Activated CD8-positive, alpha-beta memory T cell treated with anti-CD3 and anti-CD28 coated beads for 36 hours (primary cell): ENCODE results near the gene FRAT1. TPM values are rescaled to one million over a fixed set of nuclear protein-coding genes. Genes with fewer than 3 reads are reported as not detected.

Experiments used
- CTCF ChIA-PET: fragments of 350-600 bp; sonication (Branson Sonifier 250); formaldehyde crosslinking; loops from one replicate; lab custom pipeline; 2021; ENCODE audit warnings: antibody characterized with exemption; lab: Charles Lee
- POLR2A ChIA-PET: fragments of 350-600 bp; sonication (Branson Sonifier 250); formaldehyde crosslinking; loops from one replicate; lab custom pipeline; 2021; ENCODE audit warnings: antibody characterized with exemption; lab: Charles Lee
- total RNA-seq, 2 experiments: library from RNA; stranded (reverse); gene quantifications; one replicate each; pipeline ENCODE4 v1.2.3, GENCODE V29; 2021

Gene FRAT1
- total RNA-seq, 2 experiments from 2014 or later: 3.1 to 3.4 TPM

DNA sequence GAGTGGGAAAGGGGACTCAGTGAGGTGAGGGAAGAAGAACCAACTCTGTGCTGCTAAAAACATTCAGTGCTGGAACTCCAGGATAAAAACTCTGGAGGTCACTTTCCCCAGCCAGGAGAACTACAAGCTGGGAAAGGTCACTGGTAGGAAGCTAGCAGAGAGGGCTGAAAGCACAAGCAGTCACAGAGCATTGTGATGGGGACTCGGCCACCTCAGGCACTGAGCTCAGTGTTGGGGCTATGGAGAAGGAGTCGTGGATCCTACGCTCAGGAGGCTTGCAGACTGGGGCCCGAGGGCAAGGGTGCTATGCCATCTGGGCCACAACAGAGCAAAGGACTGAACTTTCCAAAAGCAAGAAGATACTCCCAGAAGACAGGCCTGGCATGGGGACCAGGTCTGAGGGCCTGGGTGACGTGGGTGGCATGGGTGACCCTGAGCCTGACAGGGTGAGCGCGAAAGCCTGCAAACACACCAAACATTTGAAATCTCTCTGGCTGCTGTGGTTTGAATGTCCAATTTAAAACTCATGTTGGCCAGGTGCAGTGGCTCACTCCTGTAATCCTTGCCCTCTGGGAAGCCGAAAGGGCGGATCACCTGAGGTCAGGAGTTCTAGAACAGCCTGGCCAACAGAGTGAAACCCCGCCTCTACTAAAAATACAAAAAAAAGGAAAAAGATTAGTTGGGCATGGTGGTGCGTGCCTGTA lies 16.8 kb upstream of the FRAT1 start:
- ChIA-PET POLR2A (no interaction called here), CTCF (interaction anchor here (1.1 kb wide), 1 partner anchor 12 kb away, joined by 3 read pairs; no protein-coding TSS in a partner anchor)

DNA sequence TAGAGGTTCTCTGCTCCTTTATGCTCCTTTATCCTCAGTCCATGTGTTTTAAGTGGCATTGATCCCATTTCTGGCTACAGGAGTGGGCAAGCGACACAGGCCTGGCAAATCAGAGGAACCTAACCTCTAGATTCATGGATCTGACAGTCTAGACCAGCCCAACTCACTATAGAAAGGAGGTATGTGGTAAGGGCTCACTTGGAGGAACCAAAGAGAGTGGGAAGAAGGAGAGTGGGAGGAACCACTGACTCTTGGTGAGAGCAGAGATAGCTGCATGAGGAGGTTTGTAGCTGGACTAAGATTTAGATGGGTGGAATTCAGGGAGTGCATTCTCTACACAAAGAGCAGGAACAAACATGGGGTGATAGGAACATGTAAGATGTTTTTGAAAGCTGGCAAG lies 11.6 kb upstream of the FRAT1 start:
- POLR2A ChIA-PET: no interaction called here
- CTCF ChIA-PET: no interaction called here

DNA sequence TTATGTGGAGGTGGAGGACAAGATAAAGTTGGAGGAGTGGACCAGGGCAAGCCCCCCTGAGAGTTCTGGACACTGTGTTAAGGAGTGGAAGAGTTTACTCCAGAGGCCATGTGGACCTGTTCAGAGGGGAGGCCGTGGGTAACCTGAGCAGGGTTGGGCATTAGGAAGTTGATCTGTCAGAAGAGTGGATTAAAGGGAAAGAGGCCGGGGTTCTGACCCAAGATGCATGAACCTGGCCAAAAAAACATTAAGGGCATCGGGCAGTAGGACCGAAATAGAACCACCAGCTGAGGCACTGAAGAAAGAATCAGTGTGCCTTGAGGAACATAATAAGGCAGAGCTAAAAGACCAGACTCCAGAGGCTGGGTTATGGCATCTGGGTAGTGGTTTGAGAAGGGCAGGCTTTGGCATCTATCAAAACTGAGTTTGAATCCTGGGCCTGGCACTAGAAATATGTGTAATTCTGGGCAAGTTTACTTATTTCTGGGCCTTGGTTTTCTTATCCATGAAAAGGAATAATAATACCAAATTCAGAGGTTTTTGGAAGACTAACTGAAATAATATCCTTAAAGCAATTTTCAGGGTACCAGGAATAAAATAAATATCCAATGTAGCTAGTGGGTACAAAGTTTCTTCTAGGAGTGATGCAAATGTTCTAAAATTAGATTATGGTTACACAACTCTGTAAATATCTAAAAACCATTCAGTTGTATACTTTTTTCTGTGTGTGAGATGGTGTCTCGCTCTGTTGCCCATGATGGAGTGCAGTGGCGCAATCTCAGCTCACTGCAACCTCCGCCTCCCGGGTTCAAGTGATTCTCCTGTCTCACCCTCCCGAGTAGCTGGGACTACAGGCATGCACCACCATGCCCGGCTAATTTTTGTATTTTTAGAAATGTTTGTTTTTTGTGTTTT lies 10.9 kb upstream of the FRAT1 start:
- ChIA-PET POLR2A (no interaction called here), CTCF (no interaction called here)

DNA sequence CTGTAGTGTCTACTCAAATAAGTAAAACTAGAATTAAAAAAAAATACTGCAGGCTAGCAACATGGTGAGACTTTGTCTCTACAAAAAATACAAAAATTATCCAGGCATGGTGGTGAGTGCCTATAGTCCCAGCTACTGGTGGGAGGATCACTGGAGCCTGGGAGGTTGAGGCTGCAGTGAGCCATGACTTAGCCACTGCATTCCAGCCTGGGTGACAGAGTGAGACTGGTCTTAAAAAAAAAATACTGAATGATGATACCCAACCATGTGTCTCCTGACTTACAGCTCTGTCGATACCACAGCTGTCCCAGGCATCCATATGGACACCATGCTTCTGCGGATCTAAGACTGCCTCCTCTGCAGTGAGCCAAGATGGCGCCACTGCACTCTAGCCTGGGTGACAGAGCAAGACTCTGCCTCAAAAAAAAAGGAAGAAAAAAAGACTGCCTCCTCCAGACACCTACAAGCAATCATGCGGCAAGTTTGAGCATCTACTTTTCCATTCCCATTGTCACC lies 7.9 kb upstream of the FRAT1 start:
- ChIA-PET CTCF (no interaction called here), POLR2A (no interaction called here)

DNA sequence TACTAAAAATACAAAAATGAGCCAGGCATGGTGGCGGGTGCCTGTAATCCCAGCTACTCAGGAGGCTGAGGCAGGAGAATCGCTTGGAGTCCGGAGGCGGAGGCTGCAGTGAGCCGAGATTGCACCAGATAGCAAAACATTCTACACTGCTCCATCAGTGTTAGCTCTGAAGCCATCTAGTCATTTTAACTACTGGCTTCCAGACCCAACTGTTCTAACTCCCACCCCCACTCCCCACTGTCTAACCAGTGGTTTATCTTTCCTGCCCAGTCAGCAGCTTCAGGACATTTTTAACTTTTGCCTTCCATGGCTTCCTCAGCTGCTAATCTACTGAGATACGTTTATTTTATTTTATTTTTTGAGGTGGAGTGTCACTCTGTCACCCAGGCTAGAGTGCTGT lies 6.2 kb upstream of the FRAT1 start:
- POLR2A ChIA-PET: interaction anchor here (0.5 kb wide), 1 partner anchor 13 kb away, joined by 3 read pairs; no protein-coding TSS in a partner anchor

DNA sequence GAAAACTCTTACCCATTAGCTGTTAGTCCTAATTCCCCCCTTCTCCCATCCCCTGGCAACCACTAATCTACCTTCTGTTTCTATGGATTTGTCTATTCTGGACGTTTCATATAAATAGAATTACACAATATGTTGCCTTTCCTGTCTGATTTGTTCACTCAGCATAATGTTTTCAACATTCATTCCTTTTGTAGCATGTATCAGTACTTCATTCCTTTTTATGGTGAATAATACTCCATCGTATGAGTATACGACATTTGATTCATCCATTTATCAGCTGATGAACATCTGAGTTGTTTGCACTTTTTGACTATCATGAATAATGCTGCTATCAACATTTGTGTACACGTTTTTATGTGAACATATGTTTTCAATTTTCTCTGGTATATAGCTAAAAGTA lies 4.4 kb upstream of the FRAT1 start:
- ChIA-PET POLR2A (no interaction called here), CTCF (interaction anchor here (1.4 kb wide), 1 partner anchor 13 kb away, joined by 3 read pairs; no protein-coding TSS in a partner anchor)

More for the DNA sequence above, 6.2 kb upstream of the FRAT1 start:
- CTCF ChIA-PET: interaction anchor here (0.5 to 0.6 kb wide), 3 partner anchors 15 to 36 kb away, joined by 3 to 4 read pairs (median 3); no protein-coding TSS in a partner anchor

DNA sequence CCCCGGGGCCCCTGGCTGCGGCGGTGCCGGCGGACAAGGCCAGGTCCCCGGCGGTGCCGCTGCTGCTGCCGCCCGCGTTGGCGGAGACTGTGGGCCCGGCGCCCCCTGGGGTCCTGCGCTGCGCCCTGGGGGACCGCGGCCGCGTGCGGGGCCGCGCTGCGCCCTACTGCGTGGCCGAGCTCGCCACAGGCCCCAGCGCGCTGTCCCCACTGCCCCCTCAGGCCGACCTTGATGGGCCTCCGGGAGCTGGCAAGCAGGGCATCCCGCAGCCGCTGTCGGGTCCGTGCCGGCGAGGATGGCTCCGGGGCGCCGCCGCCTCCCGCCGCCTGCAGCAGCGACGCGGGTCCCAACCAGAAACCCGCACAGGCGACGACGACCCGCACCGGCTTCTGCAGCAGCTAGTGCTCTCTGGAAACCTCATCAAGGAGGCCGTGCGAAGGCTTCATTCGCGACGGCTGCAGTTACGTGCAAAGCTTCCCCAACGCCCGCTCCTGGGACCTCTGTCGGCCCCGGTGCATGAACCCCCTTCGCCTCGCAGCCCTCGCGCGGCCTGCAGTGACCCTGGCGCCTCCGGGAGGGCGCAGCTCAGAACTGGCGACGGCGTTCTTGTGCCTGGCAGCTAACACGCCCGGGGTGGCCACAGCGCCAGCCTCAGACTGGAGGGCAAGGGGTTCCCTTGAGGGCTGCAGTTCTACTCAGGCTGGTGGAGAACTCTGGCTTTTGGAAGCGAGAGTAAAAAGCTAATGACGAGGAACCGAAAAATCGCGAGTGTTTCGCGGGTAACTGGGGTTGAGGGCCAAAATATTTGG lies 804 bp downstream of the FRAT1 start:
- CTCF ChIA-PET: interaction anchor here (0.9 to 2.2 kb wide), 2 partner anchors 13 to 21 kb away, joined by 3 to 15 read pairs; partner anchors contain the start of gene FRAT2
- POLR2A ChIA-PET: interaction anchor here (0.7 to 2.3 kb wide), 4 partner anchors 13 to 124 kb away, joined by 3 to 32 read pairs (median 4); partner anchors contain the start of genes FRAT2 and RRP12

DNA sequence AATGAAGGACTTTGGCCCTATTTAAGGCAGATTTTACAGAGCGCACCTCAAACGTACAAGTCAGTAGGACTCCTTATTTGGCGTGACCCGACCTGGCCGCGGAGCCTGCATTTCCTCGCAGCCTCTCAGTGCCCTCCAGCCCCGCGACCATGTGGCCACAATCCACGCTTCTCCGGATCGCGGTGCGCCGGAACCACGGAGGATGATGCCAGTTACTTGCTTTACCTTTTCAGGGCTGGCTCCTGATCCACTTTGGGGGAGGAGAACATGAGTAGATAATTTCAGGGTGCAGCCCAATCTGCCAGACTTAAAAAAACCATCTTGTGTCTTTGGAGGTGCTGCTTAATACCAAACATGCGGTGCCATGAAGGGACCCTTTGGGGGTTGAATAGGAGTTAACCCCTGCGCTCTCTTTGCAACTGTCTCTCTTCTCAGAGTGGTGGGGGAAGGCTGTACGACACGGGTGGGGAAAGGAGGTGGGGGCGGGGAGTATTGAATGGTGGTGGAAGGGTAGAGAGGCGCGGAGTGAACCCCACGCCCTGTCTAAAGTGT lies 1.5 kb downstream of the FRAT1 start:
- CTCF ChIA-PET: interaction anchor here (0.9 to 2.2 kb wide), 2 partner anchors 13 to 21 kb away, joined by 3 to 15 read pairs; partner anchors contain the start of gene FRAT2
- POLR2A ChIA-PET: interaction anchor here (1.0 to 2.3 kb wide), 3 partner anchors 12 to 80 kb away, joined by 4 to 32 read pairs (median 9); partner anchors contain the start of genes FRAT2 and RRP12

DNA sequence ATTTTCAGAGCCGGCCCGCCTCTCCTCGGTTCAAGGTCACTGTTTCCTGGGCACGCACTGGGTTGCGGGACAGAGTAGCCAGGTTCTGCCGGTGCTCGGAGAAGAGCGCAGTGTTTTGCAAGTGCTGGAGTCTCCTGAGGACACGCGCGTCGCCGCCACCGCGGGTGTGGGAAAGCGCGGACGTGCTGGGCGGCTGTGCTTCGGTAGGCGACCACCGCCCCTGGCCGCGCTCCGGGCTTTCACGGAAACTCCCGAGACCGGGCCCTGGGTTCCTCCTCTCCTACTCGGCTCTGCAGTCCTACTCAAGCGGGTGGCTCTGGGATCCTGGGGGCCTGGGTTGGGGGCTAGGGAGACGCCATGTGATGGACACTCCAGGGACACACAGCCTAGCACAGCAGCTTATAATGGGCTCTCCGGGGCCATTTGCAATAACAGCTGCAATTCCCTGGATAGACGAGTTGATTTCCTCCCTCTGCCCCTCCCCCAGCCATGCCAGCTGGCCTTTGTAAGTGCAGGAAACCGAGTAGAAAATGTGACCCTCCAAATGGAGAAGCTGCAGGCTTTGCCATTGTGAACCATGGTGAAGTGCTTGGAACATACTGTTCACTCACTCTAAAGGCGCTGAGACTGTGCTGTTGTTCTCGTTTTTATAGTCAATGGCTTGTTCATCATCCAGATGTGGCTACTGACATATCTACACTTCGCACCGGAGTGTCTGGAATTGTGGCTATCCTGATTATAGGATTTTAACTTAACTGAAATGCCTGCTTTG lies 2.1 kb downstream of the FRAT1 start:
- ChIA-PET CTCF (no interaction called here), POLR2A (interaction anchor here (2.2 kb wide), 1 partner anchor 12 kb away, joined by 9 read pairs; no protein-coding TSS in a partner anchor)

DNA sequence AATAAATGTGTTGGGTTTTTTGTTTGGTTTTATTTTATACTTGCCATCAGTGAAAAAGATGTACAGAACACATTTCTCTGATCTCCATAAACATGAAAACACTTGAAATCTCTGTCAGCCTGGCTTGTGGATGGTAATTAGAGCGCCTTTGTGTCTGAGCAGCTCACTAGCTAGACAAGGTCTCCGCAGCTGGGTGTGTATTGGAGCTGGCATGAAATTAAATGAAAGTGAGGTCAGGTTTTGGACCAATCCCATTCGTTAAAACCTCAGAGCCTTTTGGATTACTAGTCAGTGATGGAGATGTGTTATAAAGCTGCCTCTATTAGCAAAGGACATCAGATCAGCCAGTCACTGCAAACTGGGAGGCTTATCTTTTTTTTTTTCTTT lies 2.7 kb downstream of the FRAT1 start:
- ChIA-PET POLR2A (interaction anchor here (2.2 kb wide), 1 partner anchor 11 kb away, joined by 9 read pairs; no protein-coding TSS in a partner anchor), CTCF (no interaction called here)

DNA sequence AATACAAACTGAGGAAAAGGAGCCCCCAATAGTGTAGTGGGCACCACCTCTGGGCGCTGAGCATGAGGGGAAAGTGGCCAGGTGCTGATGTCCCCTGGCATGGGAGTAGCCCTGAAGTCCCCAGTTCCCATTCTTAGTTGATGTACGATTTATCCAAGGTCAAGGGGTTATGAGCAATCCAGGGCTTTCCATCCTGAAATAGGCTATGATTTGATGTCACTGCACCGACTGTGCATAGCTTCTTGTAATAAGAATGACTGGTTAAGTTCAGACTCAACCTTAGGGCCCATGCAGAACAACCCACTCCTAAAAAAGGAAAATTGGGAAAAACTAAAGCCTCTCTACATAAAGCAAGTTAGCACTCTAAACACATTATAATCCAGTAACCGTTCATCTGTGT lies 4.4 kb downstream of the FRAT1 start:
- ChIA-PET CTCF (no interaction called here), POLR2A (interaction anchor here (0.7 kb wide), 1 partner anchor 1267 kb away, joined by 4 read pairs; no protein-coding TSS in a partner anchor)

DNA sequence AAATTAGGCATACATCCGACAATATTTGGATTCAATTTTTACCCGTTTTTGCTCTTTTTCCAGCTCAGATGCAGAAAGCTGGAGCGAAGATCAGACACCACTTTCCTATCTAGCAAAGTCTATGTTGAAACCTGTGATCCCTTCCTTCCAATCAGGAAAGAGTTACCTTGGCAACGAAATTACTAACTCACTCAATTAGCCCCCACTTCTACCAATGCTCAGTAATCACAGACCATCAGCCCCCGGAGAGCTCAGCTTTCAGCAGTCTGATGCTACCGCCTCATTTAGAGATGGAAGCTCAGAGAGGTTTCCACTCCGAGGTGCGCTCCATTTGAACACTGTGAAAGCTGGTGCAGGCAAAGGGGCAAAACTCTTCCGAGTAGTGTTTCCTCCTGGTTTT lies 6.7 kb downstream of the FRAT1 start:
- CTCF ChIA-PET: interaction anchor here (1.0 kb wide), 1 partner anchor 47 kb away, joined by 3 read pairs; no protein-coding TSS in a partner anchor
- POLR2A ChIA-PET: no interaction called here

DNA sequence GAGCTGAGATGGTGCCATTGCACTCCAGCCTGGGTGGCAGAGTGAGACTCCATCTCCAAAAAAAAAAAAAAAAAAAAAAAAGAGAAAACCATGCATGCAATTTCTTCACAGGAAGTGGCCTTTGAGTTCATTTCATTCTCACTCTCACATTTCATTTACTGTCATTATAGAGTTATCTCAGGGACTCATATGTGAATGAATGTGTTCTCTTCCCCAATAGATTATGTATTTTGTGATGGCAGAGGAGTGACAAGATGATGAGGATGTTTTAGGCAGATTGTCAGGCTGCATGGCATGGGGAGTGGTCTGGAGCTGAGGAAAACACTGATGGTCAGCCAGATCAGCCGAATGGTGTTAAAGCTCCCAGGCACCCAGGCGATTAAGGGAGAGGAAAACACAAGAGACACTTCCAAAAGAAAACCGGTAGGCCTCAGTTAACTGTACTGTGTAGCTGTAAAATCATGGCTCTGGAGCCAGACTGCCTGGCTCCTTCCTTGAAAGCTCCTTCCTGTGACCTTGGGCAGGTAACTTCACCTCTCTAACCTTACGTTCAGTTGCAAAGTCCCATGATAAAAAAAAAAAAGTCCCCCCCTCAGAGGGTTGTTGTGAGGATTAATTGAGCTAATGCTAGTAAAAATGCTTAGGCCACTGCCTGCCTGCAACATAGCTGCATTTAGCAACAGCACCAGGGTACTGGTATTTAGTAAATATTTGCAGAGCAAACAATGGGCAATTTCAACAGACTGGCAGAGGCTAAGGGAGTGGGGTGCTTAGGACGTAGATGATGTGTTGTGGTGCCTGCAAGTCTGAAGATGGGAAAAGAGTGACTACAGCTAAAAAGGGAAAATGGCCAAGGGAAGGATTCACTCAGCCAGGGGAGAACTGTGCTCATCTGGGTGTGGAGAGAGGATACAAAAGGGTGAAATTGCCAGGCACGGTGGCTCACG lies 8.6 kb downstream of the FRAT1 start:
- ChIA-PET POLR2A (interaction anchor here (0.6 to 0.9 kb wide), 3 partner anchors 13 to 949 kb away, joined by 3 to 9 read pairs (median 6); no protein-coding TSS in a partner anchor), CTCF (interaction anchor here (0.6 to 1.0 kb wide), 3 partner anchors 18 to 386 kb away, joined by 3 to 4 read pairs (median 3); partner anchors contain the start of gene MARVELD1)

DNA sequence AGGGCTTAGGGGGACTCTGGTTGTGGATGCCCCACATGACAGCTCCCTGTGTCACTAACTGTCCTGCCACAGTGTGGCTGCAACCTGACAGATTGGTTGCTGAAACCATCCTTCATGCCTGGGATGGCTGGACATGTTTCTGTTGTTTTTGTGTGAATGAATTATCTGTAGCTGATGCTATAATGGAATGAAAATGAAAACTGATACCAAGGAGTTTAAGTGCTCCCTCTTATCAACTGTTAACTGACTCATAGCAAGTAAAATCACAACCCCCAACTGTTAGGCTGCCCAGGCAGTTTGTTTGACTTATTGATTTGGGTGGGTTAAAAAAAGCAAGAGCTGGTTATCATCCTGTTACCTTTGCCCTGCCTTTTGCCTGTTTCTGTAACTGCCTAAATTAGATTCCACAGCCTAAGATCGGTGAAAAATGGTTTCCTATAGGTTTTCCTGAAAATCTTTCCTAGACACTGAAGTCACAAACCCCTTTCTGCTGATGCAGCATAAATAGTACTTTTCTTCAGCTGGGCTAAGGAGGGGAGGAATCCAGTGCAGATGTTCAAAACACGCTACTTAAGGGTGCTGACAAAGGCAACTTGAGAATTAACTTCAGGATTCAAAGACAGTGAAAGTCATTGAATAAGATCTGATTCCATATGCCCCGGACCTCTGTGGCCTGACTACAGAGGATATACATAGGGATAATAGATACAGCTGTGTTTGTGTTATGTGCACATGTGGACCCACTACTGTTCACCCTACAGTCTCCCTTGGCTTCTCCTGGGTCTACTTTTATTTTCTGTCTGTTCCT lies 9.8 kb downstream of the FRAT1 start:
- POLR2A ChIA-PET: interaction anchor here (0.9 kb wide), 1 partner anchor 111 kb away, joined by 9 read pairs; no protein-coding TSS in a partner anchor

DNA sequence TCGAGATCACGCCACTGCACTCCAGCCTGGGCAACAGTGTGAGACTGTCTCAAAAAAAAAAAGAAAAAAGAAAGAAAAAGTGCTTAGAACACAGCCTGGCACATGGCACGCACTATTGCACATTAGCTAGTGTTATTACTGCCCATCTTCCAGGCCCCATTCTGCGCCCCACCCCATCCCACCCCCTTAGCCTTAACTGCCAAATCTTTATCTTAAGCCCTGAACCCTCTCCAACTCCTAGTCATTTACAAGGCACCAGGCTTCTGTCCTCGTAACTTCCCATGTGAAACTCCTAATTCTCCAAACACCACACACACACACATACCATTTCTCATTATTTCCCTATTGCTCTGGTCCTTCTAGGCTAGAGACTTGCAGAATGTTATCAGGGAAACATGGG lies 10.7 kb downstream of the FRAT1 start:
- ChIA-PET CTCF (no interaction called here), POLR2A (no interaction called here)

More for the DNA sequence above, 9.8 kb downstream of the FRAT1 start:
- CTCF ChIA-PET: interaction anchor here (1.0 kb wide), 1 partner anchor 39 kb away, joined by 3 read pairs; no protein-coding TSS in a partner anchor
